IPS DF 4.7 (cell line): ENCODE measurements around the gene PPP2R5C.

Experiments used
- DNase-seq: peaks from one replicate; pipeline ENCODE4 v3.0.0-alpha.2; 2013; ENCODE audit warnings: low spot score; ENCODE audit errors: extremely low read depth

The PPP2R5C gene

DNA sequence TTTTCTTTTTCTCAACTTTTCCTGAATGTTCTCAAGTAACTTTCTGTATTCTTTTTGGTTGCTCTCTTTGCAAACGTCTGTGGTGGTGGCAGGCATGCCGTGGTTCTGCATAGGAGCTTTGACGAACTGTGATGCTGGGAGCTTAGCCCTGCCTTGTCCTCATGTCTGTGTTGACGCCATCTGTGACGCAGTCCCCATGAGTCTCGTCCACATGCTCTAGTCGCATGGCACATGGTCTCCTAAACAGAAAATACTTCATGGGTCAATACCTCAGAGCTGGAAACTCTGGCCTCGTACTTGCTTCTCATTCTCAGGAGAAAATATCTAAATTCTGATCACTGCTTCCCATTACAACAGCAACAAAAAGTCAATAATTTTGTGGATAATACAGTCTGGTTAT is 152.6 kb downstream of the PPP2R5C start:
- no peak for DNase-seq

DNA sequence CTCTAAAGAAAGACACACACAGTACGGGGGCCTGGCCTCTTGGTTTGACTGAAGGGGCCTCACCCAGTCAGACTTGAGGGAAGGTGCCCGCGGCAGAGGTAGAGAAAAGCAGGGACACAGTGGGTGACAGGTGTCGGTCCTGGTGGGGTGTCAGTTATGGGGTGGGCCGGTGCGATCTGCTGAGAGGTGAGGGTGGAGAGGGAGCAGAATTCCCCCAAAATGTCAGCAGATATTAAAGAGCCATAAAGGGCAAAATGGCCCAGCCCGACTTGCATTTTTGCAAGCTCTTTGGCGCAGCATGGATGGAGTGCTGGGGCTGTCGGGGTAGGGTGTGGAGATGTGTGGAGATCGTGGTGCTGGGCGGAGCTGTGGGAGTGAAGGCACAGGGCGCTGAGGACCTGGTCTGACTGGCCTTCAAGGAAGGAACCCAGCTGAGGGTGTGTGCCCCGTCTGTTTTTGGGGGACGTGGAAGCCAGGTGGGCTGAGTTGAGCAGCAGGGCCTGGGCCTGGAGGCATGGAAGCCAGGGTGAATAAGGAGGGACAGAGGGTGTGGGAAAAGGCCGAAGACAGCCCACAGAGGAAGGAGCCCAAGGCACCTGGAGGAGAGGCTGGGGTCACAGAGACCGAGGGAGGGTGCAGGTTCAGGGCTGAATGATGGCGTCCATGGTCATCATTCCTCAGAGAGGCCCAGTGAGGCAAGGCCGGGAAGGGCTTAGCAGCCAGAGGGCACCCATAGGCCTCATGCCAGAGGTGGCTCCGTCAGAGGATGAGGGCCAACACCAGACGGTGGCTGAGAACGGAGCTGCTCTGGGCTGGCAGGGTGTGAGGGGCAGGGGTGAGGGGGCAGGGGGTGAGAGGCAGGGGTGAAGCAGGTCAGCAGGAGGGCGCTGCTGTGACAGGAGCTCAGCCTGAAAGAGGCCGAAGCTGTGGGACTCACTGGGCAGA is 154.6 kb downstream of the PPP2R5C start:
- DNase-seq, result no peak

DNA sequence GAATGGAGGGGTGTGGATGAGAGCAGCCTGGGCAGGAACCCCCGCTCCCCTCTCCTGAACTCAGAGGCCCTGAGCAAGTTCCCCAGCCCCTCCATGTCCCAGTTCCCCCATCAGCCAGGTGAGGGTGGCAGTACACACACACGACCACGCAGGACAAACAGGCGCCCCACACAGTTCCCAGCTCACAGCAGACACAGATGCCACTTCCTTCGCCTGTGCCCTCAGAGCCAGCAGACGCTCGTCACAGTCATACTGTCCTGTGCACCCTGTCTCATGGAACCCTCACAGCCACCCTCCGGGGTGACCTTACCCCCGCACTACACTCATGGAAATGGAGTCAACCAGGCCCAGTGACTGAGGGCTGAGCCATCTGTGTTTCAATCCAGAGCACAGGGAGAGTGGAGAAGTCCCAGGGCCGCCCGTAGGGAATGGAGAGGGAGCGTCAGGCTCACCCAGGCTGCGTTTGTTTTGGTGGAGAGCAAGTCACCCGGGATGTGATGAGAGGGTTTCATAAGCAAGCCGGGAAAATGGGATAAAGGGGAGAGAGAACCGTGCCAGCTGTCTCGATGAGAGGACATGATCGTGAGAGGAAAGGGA is 155.4 kb downstream of the PPP2R5C start:
- DNase-seq, result no peak

DNA sequence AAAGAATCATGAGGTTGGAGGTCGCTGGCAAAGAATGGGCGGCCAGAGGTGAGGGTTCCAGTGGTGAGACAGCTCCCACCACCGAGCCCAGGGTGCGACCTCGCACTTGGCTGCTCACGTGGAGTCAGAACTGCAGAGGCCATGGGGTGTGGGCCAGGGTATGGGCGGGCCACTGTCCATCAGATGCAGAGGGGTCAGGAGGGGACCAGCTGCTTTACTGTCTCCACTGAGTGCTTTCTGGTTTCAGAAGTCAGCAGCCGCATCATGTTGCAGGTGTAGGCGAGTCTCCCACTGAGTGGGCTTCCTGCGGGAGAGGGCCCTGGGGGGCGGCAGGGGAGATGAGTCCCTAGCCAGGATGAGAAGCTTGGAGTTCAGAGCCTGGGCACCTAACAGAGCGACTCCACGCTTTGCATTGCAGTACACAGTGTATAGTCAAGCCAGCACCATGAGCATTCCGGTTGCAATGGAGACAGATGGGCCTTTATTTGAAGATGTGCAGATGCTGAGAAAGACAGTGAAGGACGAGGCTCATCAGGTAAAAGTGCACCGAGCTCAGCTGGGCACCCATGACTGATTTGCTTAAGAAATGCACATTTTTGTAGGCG is 156.0 kb downstream of the PPP2R5C start:
- no peak for DNase-seq

DNA sequence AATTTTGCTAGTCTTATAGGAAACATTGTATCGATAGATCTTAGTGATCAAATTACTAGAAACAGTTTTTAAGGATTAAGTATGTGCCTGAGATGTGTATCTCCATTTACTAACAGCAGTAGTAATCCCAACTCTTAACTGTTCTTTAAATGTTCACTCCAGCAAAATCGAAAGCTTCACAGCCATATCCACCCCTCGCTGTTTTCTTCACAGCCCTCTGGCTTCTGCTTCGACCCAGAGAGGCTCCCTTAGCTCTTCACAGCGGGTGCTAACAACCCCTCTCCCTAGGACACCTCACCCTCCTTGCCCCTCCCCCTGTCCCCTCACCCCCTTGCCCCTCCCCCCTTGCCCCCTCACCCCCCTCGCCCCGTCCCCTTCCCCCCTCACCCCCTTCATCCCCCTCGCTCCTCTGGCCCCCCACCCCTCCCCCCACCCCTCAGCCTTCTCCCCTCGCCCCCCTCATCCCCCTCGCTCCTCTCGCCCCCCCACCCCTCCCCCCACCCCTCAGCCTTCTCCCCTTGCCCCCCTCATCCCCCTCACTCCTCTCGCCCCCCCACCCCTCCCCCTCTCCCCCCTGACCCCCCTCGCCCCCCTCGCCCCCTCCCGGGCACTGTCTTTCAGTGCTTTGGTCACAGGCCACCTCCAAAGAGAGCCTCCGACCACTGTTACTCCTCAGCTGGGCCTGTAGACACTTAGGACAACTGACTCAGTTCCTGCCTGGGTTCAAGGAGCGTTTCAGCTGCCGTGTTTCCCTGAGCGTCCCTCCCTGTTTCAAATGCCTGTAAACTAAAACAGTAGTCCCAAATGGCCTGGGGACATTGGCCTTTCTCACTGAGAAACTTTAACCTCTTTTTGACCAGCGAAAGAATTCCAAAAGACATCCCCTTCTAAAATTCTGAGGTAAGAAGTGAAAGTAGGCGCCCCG is 156.8 kb downstream of the PPP2R5C start:
- no peak for DNase-seq

DNA sequence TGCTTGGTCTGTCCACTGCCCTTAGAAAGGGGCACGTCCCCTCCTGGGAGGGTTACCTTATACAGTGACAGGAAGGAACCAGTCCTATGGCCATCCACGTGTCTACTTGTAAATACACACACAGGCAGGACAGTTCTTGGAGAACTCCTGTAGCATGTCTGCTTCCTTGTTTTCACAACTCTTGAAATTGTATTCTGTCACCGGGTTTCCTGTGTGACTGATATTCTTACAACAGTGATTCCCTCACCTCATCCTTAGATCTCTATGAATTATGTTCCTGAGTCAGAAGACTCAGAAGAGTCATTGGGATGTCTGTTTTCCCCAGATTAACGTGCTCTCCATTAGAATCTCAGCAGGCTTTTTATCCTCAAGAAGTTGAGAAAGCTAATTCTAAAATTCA is 158.8 kb downstream of the PPP2R5C start:
- DNase-seq, result no peak

DNA sequence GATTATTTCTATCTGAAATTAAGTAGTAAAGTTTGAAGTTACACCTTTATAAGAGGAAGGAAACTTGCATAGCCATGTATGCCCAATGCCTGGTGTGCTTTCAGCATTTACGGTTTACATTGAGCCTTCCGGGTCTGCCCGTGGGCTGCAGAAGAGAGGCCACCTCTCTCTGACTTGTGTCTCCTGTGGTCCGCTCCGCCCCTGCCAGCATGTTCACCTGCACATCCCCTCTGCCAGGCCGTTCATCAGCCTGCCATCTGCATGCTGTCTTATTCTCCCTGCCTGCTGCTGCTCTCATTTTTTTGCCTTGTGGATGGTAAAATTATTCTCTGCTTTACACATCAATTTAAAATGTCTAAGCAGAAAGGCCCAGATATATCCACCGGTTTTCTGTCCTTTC is 161.4 kb downstream of the PPP2R5C start:
- DNase-seq, result no peak

DNA sequence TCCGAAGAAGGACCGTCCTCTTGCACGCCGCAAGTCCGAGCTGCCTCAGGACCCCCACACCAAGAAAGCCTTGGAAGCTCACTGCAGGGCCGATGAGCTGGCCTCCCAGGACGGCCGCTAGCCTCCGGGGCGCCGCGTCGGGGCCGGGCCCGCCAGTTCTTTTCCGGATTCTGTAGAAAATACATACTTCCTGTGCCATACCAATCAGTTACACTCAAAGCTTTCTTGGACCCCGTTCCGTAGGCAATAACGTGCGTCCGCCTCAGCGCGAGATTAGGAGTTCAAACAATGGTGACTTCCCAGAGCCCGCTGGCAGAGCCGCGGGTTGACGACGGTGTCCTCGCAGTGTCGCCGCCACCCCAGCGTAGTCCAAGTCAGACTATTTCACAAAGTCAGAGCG is 163.6 kb downstream of the PPP2R5C start:
- no peak for DNase-seq

DNA sequence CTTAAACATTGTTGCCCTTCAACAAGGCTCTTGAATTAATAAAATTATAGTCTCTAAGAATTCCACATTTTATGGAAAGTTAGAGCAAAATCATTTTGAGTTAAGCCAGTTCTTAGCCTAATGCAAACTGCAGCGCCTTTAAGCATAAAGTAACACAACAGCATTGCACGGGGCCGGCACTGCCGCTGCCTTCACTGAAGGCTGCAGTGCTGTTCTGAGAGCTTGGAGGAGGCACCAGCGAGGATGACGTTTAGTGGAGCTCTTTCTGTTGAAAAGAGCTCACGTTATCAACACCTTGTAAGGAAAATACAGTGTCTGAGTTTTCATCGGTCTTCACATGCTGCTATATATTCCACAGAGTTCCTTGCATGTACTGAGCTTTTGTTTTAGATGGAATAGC is 164.6 kb downstream of the PPP2R5C start:
- no peak for DNase-seq

DNA sequence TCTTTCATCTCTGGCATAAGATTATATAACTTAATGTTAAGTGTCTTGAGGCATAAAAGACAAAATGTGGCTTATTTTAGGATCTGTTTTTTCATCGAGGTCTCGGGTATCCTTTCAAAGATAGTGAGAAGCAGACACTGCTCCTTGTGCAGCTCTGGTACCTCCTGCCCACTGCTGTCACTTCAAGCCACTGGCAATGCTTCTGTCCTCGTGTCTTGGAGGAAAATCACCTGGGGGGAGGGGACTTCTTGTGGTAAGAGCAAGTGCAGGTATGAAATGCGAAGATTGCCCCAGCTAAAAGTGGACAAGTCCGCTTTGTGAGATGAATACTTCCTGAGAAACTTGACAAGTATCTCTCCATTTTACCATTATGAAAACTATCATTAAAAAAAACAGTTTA is 165.1 kb downstream of the PPP2R5C start:
- DNase-seq, result no peak

DNA sequence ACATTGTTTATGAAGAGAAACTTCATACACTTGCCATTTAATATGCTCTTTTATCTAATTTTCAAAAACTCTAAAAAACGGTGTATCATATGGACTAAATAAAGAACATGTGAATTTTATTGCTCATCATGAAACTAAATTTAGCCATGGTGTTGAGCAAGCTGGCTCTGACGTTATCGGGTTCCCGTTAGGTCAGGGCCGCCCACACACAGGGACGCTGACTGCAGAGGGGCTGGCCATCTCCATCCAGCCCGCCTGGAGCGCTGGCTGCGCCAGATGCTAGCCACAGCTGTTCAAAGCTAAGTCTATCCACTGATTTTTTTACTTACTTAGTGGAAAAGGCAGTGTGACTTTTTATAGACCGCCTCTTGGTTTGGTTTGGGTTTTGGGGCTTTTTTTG is 166.3 kb downstream of the PPP2R5C start:
- no peak for DNase-seq

DNA sequence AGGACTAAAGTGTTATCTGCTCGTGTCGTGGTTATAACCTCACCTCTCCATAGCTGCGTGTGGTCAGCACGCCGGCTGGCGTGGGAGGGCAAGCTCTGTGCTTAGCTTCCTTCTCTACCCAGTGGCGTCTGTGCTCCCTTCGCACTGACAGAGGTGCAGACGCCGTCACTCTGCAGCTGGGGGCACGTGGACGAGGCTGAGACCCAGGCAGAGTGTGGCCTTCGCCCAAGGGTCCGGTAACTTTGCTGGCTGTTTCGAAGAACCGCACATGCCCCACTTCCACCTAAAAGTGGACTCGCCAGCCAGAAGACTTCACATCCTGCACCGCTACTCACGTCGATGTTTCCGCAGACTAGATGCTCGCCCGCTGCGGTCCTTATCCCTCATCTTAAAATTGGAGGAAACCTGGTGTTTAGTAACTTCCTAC is 166.9 kb downstream of the PPP2R5C start:
- DNase-seq, result no peak

DNA sequence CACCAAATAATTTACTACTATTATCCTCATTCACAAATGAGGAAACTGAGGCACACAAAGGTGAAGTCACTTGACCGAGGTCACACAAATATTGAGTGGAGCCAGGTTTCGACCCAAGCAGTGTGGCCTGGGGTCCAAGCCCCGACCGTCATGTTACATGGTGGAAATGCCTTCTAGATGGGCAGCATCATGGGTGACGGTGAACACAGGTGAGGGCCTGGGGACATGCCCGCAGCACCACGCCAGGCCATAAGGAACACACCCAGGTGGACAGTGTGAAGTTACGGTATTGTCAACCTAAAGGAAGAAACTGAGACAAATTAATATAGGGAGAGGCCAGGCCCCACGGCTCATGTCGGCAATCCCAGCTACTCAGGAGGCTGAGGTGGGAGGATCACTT is 167.6 kb downstream of the PPP2R5C start:
- no peak for DNase-seq

DNA sequence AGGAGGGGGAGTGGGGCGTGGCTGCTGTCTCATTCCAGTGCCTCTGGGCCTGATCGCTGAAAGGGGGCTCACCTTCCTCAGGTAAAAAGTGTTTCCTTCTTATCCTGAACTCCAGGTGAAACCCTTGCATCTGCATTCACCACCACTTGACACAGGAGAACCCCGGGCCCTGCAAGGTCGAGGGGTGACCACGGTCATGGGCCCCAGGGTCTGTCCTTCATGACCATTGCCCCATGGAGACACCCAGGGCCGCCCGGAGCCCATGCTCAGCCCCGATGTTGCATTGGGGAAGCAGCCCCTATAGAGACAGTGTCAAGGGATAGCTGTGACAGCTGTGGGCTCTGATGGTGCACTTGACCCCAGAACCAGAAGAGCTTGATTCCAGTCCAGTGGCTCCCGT is 168.4 kb downstream of the PPP2R5C start:
- DNase-seq, result no peak

DNA sequence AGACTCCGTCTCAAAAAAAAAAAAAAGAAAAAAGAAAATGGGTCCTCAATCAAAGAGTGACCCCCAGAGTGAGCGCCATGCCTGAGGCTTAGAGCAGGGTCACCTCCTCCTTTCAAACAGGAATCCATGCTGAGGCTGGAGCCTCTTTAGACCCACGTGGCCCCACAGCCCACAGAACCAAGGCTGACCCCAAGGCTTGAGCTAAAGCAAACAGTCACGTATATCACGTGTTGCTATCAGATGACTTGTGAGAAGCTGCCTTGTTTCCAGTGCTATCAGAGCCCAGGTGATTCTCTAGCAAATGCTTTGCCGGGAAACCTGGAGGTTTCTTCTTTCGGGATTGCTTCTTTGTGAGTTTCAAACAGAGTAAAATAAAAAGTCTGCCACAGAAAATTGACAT is 171.2 kb downstream of the PPP2R5C start:
- no peak for DNase-seq

DNA sequence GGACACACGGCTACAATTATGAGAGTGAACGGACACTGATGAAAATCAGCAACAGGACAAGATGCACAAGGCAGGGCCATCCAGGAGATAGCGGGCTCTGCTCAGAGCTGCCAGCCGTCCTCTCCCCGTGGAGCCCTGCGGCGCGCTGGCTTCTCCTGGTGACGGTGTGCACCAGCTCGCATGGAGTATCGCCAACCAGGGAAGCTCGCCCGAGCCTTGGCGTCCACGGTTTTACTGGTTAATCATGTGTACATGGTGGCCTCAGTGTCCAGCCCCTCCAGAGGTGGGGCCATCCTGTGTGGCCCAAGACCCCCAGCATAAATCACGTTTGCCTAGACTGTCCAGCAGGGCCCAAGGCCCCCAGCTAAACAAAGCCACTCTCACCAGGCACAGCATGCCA is 171.7 kb downstream of the PPP2R5C start:
- no peak for DNase-seq

DNA sequence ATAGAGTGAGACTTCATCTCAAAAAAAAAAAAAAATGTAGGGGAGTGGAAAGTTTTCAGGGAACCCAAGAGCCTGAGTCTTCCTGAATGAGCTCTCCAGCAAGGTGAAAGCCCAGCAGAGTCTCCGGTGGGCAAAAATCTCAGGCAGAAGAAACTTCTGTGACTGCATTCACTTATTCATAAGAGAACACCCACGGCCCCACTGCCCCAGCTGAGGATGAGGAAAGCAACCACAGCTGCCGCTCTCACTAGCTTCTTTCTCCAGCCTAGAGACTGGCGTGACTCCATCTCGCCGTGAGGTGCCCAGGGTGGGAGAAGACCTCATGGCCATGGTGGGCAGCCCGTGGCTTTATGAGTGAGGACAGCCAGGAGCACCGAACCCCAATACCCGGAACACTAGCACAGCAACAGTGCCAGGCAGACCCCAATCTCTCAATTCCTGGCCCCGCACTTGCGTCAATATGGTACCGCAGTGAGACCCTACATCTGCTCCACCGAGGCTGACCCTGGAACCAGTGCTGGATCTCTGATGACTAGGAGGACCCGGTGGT is 173.2 kb downstream of the PPP2R5C start:
- no peak for DNase-seq

DNA sequence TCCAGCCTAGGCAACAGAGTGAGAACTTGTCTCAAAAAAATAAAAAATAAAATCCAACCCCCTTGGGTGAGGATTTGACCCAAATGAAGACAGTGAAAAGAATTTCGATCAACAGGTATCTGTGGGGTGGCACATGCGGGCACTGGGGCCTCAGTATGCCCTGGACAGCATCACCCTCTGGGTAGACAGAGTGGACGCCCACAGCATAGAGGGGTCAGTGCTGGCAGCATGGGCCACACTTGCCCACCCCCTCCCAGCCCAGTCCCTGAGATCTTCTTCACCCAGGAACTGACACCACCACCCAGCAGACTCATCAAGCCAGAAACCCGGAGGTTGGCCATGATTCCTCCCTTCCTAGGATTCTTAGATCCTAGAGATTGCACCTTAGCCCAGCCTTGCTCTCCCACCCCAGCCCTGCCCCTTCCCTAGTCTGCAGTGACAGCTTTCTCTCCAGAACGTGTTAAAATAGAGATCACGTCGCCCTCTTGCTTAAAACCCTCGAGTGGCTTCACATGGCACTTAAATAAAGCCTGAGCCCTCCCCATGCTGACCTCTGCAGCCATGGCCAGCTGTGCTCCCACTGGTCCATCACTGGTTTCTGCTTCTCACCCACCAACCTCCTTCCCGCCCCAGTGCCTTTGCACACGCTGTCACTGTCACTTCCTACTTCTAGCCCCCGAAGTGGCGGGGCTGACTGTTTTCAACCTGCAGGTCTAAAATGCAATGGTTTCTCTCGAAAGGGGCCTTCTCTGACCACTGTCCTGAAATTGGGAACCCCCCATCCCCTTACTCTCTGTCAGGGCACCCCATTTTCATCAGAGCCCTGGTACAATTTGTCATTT is 176.6 kb downstream of the PPP2R5C start:
- no peak for DNase-seq

DNA sequence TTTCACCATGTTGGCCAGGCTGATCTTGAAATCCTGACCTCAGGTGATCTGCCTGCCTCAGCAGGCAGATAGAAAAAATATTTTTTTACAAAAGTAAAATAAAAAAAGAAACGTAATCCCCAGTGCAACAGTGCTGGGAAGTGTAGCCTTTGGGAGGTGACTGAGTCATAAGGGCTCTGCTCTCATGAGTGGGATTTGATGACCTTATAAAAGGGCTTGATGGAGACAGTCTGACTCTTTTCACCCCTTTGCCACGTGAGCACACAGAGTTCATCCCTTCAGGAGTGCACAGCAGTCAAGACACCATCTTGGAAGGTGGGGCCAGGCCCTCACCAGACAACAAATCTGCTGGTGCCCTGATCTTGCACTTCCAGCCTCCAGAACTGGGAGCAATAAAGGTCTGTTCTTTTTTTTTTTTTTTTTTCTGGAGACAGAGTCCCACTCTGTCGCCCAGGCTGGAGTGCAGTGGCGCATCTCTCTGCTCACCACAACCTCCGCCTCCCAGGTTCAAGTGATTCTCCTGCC is 178.2 kb downstream of the PPP2R5C start:
- no peak for DNase-seq

DNA sequence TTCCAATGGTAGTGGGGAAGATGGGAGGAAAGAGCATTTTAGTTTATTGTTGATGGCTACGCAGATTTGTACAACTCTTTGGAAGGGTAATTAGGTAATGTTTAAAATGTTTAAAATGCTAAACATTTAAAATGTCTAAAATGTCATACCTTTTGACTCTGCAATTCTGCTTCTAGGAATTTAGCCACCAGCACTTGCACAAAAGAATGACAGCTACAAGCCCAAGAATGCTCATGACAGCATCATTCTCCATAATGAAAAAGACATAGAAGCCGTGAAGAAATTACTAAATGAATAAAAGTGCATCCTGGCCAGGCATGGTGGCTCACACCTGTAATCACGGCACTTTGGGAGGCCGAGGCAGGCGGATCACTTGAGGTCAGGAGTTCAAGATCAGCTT is 182.9 kb downstream of the PPP2R5C start:
- no peak for DNase-seq
